HUES6 (cell line): Measurements from ENCODE around the gene RNU1-3.
"Not testable (repeated sequence)": the region's sequence is repeated elsewhere in the genome, so short reads cannot be mapped to it uniquely, and the experiment has no call there.

Experiments
- H3K27ac ChIP-seq: 2 replicates; pipeline ENCODE4 v1.7.0; 2013; ENCODE audit warnings: low read depth, mild to moderate bottlenecking, low read length, inconsistent platforms
- H3K27me3 ChIP-seq: 2 replicates; pipeline ENCODE4 v1.6.1; 2013; ENCODE audit warnings: low read length; ENCODE audit not compliant: control insufficient read depth, insufficient read depth
- H3K36me3 ChIP-seq: 2 replicates; pipeline ENCODE4 v1.6.1; 2013; ENCODE audit warnings: low read length; ENCODE audit not compliant: control insufficient read depth, insufficient read depth
- H3K4me1 ChIP-seq: 2 replicates; pipeline ENCODE4 v1.6.1; 2013; ENCODE audit warnings: low read length; ENCODE audit not compliant: control insufficient read depth, insufficient read depth
- H3K4me3 ChIP-seq: 2 replicates; pipeline ENCODE4 v1.5.1; 2013; ENCODE audit warnings: low read depth, low read length
- H3K9ac ChIP-seq: one replicate; pipeline ENCODE4 v1.6.1; 2013; ENCODE audit warnings: mild to moderate bottlenecking, low read length
- H3K9me3 ChIP-seq: 2 replicates; pipeline ENCODE4 v1.6.1; 2013; ENCODE audit warnings: low read depth, low read length; ENCODE audit not compliant: control insufficient read depth, insufficient read depth

The RNU1-3 gene

DNA sequence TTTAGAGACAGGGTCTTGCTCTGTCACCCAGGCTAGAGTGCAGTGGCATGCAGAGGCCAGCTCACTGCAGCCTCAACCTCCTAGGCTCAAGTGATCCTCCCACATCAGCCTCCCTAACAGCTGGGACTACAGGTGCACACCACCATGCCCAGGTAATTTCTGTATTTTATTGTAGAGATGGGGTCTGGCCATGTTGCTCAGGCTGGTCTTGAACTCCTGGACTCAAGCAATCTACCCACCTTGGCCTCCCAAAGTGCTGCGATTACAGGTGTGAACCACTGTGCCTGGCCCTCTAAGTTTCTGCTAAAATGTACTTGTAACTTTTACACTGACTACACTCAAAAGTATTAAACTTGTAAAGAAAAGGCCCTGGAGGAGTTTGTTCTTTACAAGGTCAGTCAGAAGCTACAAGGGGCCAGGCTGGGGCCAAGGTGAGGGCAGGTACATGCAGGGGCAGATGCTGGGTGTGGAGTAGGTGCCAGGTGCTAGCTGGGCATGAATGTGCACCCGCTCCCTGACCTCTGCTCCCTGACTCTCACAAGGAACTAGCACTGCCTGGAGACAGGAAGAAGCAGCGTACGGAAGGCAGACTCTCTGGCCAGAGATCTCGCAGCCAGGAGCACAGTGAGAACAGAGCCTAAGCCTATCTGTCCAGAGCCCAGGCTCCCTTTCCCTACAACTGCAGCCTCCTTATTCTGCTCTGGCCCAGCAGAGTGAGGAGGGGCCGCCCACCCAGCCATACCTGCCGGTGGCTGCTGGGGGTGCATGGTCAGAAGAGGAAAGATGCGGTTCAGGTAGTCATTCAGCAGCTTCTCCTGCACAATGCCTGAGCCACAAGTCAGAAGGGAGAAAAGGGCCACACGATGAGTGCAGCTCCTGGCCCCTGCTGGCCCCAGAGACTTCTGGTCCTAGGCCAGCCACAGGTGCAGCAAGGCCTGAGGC is 24.5 kb downstream of the RNU1-3 start:
- not testable (repeated sequence) for H3K36me3 ChIP-seq, H3K4me3 ChIP-seq, H3K27me3 ChIP-seq, H3K9me3 ChIP-seq, H3K9ac ChIP-seq, H3K27ac ChIP-seq
- H3K4me1 ChIP-seq: peaks cover 21% of the 10 kb centered on the region

DNA sequence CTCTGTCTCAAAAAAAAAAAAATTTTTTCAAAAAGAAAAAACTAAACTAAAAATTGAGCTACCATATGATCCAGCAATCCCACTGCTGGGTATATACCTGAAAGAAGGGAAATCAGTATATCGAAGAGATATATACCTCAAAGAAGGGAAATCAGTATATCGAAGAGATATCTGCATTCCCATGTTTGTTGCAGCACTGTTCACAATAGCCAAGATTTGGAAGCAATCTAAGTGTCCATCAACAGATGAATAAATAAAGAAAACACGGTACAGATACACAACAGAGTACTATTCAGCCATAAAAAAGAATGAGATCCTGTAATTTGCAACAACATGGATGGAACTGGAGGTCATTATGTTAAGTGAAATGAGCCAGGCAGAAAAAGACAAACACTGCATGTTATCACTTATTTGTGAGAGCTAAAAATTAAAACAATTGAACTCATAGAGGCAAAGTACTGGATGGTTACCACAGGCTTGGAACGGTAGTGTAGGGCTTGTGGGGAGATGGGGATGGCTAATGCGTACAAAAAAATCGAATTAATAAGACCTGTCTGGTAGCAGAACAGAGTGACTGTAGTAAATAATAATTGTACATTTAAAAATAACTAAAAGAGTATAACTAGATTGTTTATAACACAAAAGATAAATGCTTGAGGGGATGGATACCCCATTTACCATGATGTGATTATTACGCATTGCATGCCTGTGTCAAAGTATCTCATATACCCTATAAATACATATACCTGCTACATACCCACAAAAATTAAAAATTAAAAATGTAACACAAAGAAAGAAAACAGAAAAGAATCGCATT is 25.4 kb downstream of the RNU1-3 start:
- peaks cover 21% of the 10 kb centered on the region for H3K4me1 ChIP-seq
- H3K27me3 ChIP-seq, H3K9me3 ChIP-seq, H3K9ac ChIP-seq, H3K27ac ChIP-seq, H3K36me3 ChIP-seq, H3K4me3 ChIP-seq: not testable (repeated sequence)

GRCh38 chr1:16639091-16640031 is 27.4 kb downstream of the RNU1-3 start:
- not testable (repeated sequence) for H3K27me3 ChIP-seq, H3K4me3 ChIP-seq, H3K9me3 ChIP-seq, H3K27ac ChIP-seq, H3K36me3 ChIP-seq, H3K9ac ChIP-seq
- peaks cover 12% of the 10 kb centered on the region for H3K4me1 ChIP-seq

DNA sequence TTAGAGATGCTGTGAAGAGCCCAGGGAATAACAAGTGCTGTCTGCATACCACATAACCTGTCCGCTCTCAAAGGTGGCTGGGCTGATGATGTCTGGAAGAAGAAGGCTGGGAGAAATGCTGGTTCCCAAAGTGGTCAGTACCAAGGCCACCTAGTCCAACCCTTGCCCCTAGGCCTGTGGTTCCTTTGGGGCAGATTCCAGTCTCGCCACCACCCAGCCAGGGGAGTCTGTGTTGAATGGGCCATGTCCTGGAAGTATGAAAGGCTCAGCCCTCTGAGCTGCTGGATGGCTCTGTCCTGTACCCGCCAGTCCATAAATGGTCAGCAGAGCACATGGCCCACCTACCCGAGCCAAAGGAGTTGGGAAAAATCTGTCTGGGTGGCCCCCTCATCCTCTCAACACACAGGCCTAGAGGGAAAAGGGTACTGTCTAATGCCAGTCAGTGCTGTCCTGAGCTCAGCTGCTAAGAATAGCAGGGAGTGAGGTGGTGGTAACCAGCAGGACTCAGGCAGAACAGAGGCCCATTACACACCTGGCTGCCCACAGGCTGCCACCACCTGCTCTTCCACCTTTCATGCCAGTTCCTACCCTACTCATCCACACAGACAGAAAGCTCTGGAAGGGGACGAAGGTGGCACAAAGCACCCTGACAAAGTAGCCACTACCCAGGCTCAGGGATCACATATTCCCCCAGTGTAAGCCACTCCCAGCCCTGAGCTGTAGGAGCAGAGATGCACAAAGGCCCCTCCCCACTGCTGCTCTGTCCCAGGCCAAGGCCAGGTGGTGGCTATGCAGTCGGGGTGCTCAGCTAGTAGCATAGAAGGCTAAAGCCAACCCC is 28.6 kb downstream of the RNU1-3 start:
- not testable (repeated sequence) for H3K9ac ChIP-seq, H3K27me3 ChIP-seq, H3K9me3 ChIP-seq, H3K36me3 ChIP-seq, H3K27ac ChIP-seq, H3K4me1 ChIP-seq, H3K4me3 ChIP-seq

GRCh38 chr1:16636551-16637195 is 30.1 kb downstream of the RNU1-3 start:
- H3K4me1 ChIP-seq, H3K9me3 ChIP-seq, H3K27me3 ChIP-seq, H3K4me3 ChIP-seq, H3K9ac ChIP-seq, H3K27ac ChIP-seq: not testable (repeated sequence)
- peaks cover 17% of the 10 kb centered on the region for H3K36me3 ChIP-seq

DNA sequence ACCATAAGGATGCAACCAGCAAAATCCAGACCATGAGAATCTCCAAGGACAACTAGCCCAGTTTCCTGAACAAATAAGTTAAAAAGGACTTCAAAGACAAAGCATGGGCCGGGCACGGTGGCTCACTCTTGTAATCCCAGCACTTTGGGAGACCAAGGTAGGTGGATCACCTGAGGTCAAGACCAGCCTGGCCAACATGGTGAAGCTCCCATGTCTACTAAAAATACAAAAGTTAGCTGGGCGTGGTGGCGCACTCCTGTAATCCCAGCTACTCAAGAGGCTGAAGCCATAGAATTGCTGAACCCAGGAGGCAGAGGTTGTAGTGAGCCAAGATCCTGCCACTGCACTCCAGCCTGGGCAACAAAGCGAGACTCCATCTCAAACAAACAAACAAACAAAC is 30.8 kb downstream of the RNU1-3 start:
- peaks cover 25% of the 10 kb centered on the region for H3K36me3 ChIP-seq
- not testable (repeated sequence) for H3K9ac ChIP-seq, H3K4me3 ChIP-seq, H3K9me3 ChIP-seq, H3K4me1 ChIP-seq, H3K27ac ChIP-seq, H3K27me3 ChIP-seq

GRCh38 chr1:16633540-16634282 is 33.0 kb downstream of the RNU1-3 start:
- not testable (repeated sequence) for H3K4me3 ChIP-seq, H3K27me3 ChIP-seq, H3K9me3 ChIP-seq, H3K27ac ChIP-seq, H3K9ac ChIP-seq, H3K4me1 ChIP-seq
- H3K36me3 ChIP-seq: peaks cover 35% of the 10 kb centered on the region

DNA sequence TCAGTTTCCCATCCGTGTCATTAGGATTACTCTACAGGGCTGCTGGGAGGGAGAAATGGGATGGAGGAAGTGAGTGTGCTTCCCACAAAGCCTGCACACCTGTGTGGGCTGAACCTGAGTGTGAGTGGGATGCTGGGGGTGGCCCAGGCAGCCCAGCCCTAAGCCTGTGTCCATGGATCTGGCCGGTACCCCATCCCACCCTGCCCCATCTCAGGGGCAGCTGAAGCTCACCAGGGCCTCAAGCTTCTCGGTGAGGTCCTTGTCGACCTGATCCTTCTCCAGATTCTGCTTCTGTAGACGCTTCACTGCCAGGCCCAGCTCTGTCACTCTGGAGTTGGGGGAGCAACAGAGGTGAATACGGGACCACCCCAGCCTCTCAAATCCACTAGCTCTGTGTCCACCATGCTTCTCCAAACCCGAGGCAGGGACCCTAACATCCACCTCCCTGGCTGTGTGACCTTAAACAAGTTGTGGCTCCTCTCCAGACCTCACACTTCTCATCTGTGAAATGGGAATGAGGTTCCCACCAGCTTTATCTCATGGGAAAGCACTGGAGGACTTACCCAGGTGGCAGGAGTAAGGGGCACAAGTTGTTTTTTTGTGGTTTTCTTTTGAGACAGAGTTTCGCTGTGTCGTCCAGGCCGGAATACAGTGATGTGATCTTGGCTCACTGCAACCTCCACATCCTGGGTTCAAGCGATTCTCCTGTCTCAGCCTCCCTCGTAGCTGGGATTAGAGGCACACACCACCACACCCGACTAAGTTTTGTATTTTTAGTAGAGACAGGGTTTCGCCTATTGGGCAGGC is 34.5 kb downstream of the RNU1-3 start:
- peaks cover 43% of the 10 kb centered on the region for H3K36me3 ChIP-seq
- H3K9me3 ChIP-seq, H3K27ac ChIP-seq, H3K27me3 ChIP-seq, H3K4me3 ChIP-seq, H3K4me1 ChIP-seq, H3K9ac ChIP-seq: not testable (repeated sequence)
